Cardiac muscle cell (in vitro differentiated cells and primary cell): ENCODE results near the gene LYPD6. TPM values are rescaled to one million over a fixed set of nuclear protein-coding genes. Genes with fewer than 3 reads are reported as not detected.

Experiments
- DNase-seq, 2 donors: peaks; one replicate each; pipeline versions ENCODE4 v3.0.0 to v3.0.0-alpha.2; 2010 to 2017; ENCODE audit warnings: low read depth in 1 of 2, low spot score in 1 of 2
- H3K27ac ChIP-seq: fragments of 200-600 bp; sonication (generic); 2 replicates; pipeline ENCODE4 v1.5.1; 2016
- H3K27me3 ChIP-seq: fragments of 200-600 bp; sonication (generic); 2 replicates; pipeline ENCODE4 v1.6.0; 2016; ENCODE audit warnings: control low read depth
- H3K36me3 ChIP-seq: fragments of 200-600 bp; sonication (generic); 2 replicates; pipeline ENCODE4 v1.5.1; 2016; ENCODE audit warnings: control low read depth
- H3K4me1 ChIP-seq: fragments of 200-600 bp; sonication (generic); 2 replicates; pipeline ENCODE4 v1.8.1; 2017; ENCODE audit warnings: low read depth, mild to moderate bottlenecking, mixed run types
- H3K4me3 ChIP-seq: fragments of 200-600 bp; sonication (generic); 2 replicates; pipeline ENCODE4 v1.5.1; 2016; ENCODE audit warnings: mild to moderate bottlenecking
- H3K9me3 ChIP-seq: fragments of 200-600 bp; sonication (generic); 2 replicates; pipeline ENCODE4 v1.5.1; 2017; ENCODE audit warnings: low read depth, mild to moderate bottlenecking, control low read depth
- CTCF ChIP-seq: IDR thresholded peaks from 2 replicates; pipeline ENCODE4 v1.5.1; 2012; ENCODE audit warnings: low read depth, mild to moderate bottlenecking, low read length
- polyA plus RNA-seq: library from polyadenylated mRNA; unstranded; fragments of >200 nt; fragmentation: Nextera tagmentation; extraction: Ambion mirVana; gene quantifications from 2 replicates; pipeline ENCODE4 v1.2.1, GENCODE V29; 2016
- total RNA-seq: library from RNA; depleted of rRNA; stranded (reverse); fragments of >200 nt; gene quantifications from 2 replicates; pipeline ENCODE4 v1.2.3, GENCODE V29; 2016

Gene LYPD6
- total and polyA plus RNA-seq, 2 experiments from 2014 or later: 5.8 to 7.6 TPM

- no peaks in the 10 kb centered on the region for H3K27me3 ChIP-seq
- H3K4me1 ChIP-seq: peaks cover 15% of the 10 kb centered on the region
Observed at GRCh38 chr2:149371476-149371875, 41.1 kb downstream of the LYPD6 start.

GRCh38 chr2:149375801-149376361 lies 45.5 kb downstream of the LYPD6 start:
- Histone ChIP-seq H3K27me3 (no peaks in the 10 kb centered on the region), H3K4me1 (peaks cover 16% of the 10 kb centered on the region), H3K4me3 (no peak overlapping the region), H3K27ac (no peak overlapping the region), H3K36me3 (no peaks in the 10 kb centered on the region), H3K9me3 (no peaks in the 10 kb centered on the region)
- DNase-seq: peak in 1 of 2 donors; percentile 16
- no peak for TF ChIP-seq CTCF

More at GRCh38 chr2:149371476-149371875, 41.1 kb downstream of the LYPD6 start:
- H3K4me3 ChIP-seq: no peak overlapping the region
- H3K36me3 ChIP-seq: no peaks in the 10 kb centered on the region
- no peak overlapping the region for H3K27ac ChIP-seq
- no peak for DNase-seq
- TF ChIP-seq CTCF: no peak
- no peaks in the 10 kb centered on the region for H3K9me3 ChIP-seq

GRCh38 chr2:149380205-149380604 lies 49.8 kb downstream of the LYPD6 start:
- no peak for TF ChIP-seq CTCF
- H3K4me3 ChIP-seq: no peak overlapping the region
- peaks cover 9% of the 10 kb centered on the region for H3K4me1 ChIP-seq
- H3K27me3 ChIP-seq: no peaks in the 10 kb centered on the region
- DNase-seq: no peak
- no peaks in the 10 kb centered on the region for H3K36me3 ChIP-seq
- H3K9me3 ChIP-seq: no peaks in the 10 kb centered on the region
- no peak overlapping the region for H3K27ac ChIP-seq

- no peak overlapping the region for H3K4me3 ChIP-seq
- no peak overlapping the region for H3K27ac ChIP-seq
- peaks cover 10% of the 10 kb centered on the region for H3K4me1 ChIP-seq
- H3K27me3 ChIP-seq: no peaks in the 10 kb centered on the region
- no peak for DNase-seq
- TF ChIP-seq CTCF: no peak
- no peaks in the 10 kb centered on the region for H3K36me3 ChIP-seq
- no peaks in the 10 kb centered on the region for H3K9me3 ChIP-seq
Observed at GRCh38 chr2:149383340-149383739, 53.0 kb downstream of the LYPD6 start.

- Histone ChIP-seq H3K4me1 (peaks cover 16% of the 10 kb centered on the region), H3K36me3 (no peaks in the 10 kb centered on the region), H3K9me3 (no peaks in the 10 kb centered on the region), H3K27ac (no peak overlapping the region), H3K4me3 (no peak overlapping the region), H3K27me3 (no peaks in the 10 kb centered on the region)
- TF ChIP-seq CTCF: no peak
- DNase-seq: no peak
Observed at GRCh38 chr2:149385350-149385749, 55.0 kb downstream of the LYPD6 start.
